Measurements from ENCODE around the gene RPTOR.

Gene RPTOR

GRCh38 chr17:81012574-81013447 lies 468.2 kb downstream of the RPTOR start:
- H3K4me3 ChIP-seq (ENCODE audit: control insufficient read depth, low read depth, low read length): no peak overlapping the region
- no peak for DNase-seq (ENCODE audit: low read depth)
- TF ChIP-seq CTCF (IDR thresholded peaks at IDR 0.05; ENCODE audit: control insufficient read depth, insufficient read depth, low read depth, low read length, missing control alignments): no peak

- no peak for DNase-seq (ENCODE audit: low read depth)
- no peak overlapping the region for H3K4me3 ChIP-seq (ENCODE audit: control insufficient read depth, low read depth, low read length)
- TF ChIP-seq CTCF (IDR thresholded peaks at IDR 0.05; ENCODE audit: control insufficient read depth, insufficient read depth, low read depth, low read length, missing control alignments): no peak
Measured at GRCh38 chr17:81013642-81014041, 469.0 kb downstream of the RPTOR start.

- no peak for DNase-seq (ENCODE audit: low read depth)
- TF ChIP-seq CTCF (IDR thresholded peaks at IDR 0.05; ENCODE audit: control insufficient read depth, insufficient read depth, low read depth, low read length, missing control alignments): no peak
- no peak overlapping the region for H3K4me3 ChIP-seq (ENCODE audit: control insufficient read depth, low read depth, low read length)
Measured at GRCh38 chr17:81015136-81015535, 470.5 kb downstream of the RPTOR start.
